K562 (cell line): Measurements from ENCODE around the gene RNASEH1. TPM values are rescaled to one million over a fixed set of nuclear protein-coding genes. Genes with fewer than 3 reads are reported as not detected.

Source experiments
- BRF1 ChIP-seq: IDR thresholded peaks from 3 replicates; pipeline ENCODE4 v1.6.1; 2011; ENCODE audit warnings: borderline replicate concordance, mild to moderate bottlenecking; ENCODE audit not compliant: insufficient read length; ENCODE audit errors: extremely low read depth
- CCNT2 ChIP-seq: IDR thresholded peaks from 2 replicates; pipeline ENCODE4 v1.6.1; 2011; ENCODE audit warnings: borderline replicate concordance, low read depth, mild to moderate bottlenecking, moderate library complexity, mixed read lengths, low read length; ENCODE audit not compliant: insufficient read length; ENCODE audit errors: extremely low read depth
- HMG20A ChIP-seq: fragments of 450-650 bp; formaldehyde crosslinking; conservative IDR thresholded peaks from 2 replicates; pipeline ENCODE4 v1.4.0; 2020; ENCODE audit warnings: mild to moderate bottlenecking, mixed read lengths
- ILK ChIP-seq: fragments of 450-650 bp; IDR thresholded peaks from 2 replicates; pipeline ENCODE4 v1.6.1; 2016; ENCODE audit warnings: missing genetic modification characterization, low read depth, mild to moderate bottlenecking, missing compliant biosample characterization, moderate library complexity, borderline replicate concordance
- MAZ ChIP-seq, 2 experiments: fragments of 450-650 bp in 1 of 2; sonication (generic) in 1 of 2; formaldehyde crosslinking; IDR thresholded peaks in 1 of 2; conservative IDR thresholded peaks in 1 of 2; 2 replicates each; pipeline versions ENCODE4 v1.4.0 to v1.5.0; 2020; ENCODE audit warnings: mild to moderate bottlenecking in 1 of 2, missing genetic modification reagents in 1 of 2
- MCM3 ChIP-seq: fragments of 450-650 bp; IDR thresholded peaks from 2 replicates; pipeline ENCODE4 v1.6.1; 2016
- MCM7 ChIP-seq, 2 experiments: fragments of 450-650 bp; IDR thresholded peaks; 2 replicates each; pipeline ENCODE4 v1.6.1; 2016 to 2018
- NFE2L1 ChIP-seq: fragments of 450-650 bp; IDR thresholded peaks from 2 replicates; pipeline ENCODE4 v1.6.1; 2016; ENCODE audit warnings: missing genetic modification characterization, low read depth, mild to moderate bottlenecking, missing compliant biosample characterization, moderate library complexity, borderline replicate concordance
- PCBP2 ChIP-seq: fragments of 200-400 bp; formaldehyde crosslinking; IDR thresholded peaks from 2 replicates; pipeline ENCODE4 v1.6.1; 2018; ENCODE audit warnings: low read length, low read depth, mild to moderate bottlenecking, moderate library complexity; ENCODE audit not compliant: poor library complexity, severe bottlenecking
- POLR2A ChIP-seq: fragments of 450-650 bp; conservative IDR thresholded peaks from 2 replicates; pipeline ENCODE4 v1.6.1; 2016
- RBM14 ChIP-seq: fragments of 200-400 bp; formaldehyde crosslinking; IDR thresholded peaks from 2 replicates; pipeline ENCODE4 v1.6.1; 2018; ENCODE audit warnings: low read depth, mild to moderate bottlenecking, low read length, moderate library complexity, borderline replicate concordance; ENCODE audit not compliant: insufficient read depth
- RHOXF2B ChIP-seq: fragments of 250-450 bp; sonication (Bioruptor Pico); conservative IDR thresholded peaks from 2 replicates; pipeline ENCODE4 v1.5.1; 2021
- TAF7 ChIP-seq: fragments of 450-650 bp; IDR thresholded peaks from 2 replicates; pipeline ENCODE4 v1.6.1; 2016; ENCODE audit warnings: missing genetic modification characterization, missing compliant biosample characterization
- ZBTB17 ChIP-seq: fragments of 450-650 bp; formaldehyde crosslinking; IDR thresholded peaks from 2 replicates; pipeline ENCODE4 v1.4.0; 2020; ENCODE audit warnings: mild to moderate bottlenecking
- ZC3H4 ChIP-seq: sonication (generic); formaldehyde crosslinking; IDR thresholded peaks from 2 replicates; pipeline ENCODE4 v1.9.0; 2021; ENCODE audit warnings: missing genetic modification reagents, borderline replicate concordance
- ZFX ChIP-seq: sonication (generic); formaldehyde crosslinking; IDR thresholded peaks from 2 replicates; pipeline ENCODE4 v1.8.0; 2022; ENCODE audit warnings: mild to moderate bottlenecking, missing genetic modification reagents, moderate library complexity
- ZNF197 ChIP-seq: fragments of 200-800 bp; sonication (Bioruptor generic); IDR thresholded peaks from 2 replicates; pipeline ENCODE4 v1.6.1; 2016; ENCODE audit warnings: low read depth, missing genetic modification characterization, missing compliant biosample characterization
- ZNF239 ChIP-seq: fragments of 250-450 bp; sonication (Bioruptor Pico); IDR thresholded peaks from 2 replicates; pipeline ENCODE4 v1.4.0; 2020; ENCODE audit warnings: mild to moderate bottlenecking
- ZNF347 ChIP-seq: fragments of 450-650 bp; formaldehyde crosslinking; IDR thresholded peaks from 2 replicates; pipeline ENCODE4 v1.4.0; 2020; ENCODE audit warnings: low read depth, mild to moderate bottlenecking, moderate library complexity
- polyA plus RNA-seq, 8 experiments: library from polyadenylated mRNA; depleted of rRNA in 4 of 8; stranded (reverse) in 5 of 8; unstranded in 3 of 8; fragments of >200 nt; fragmentation: Nextera tagmentation in 2 of 8; fragmentation: Illumina TruSeq in 1 of 8; extraction: Ambion mirVana in 2 of 8; extraction: Trizol in 1 of 8; gene quantifications; 2 replicates each; pipeline versions ENCODE4 v1.2.1 to v1.2.3, GENCODE V29; 2011 to 2014; ENCODE audit warnings: inconsistent platforms in 1 of 8, missing spikeins in 1 of 8
- total RNA-seq, 7 experiments: library from RNA; depleted of rRNA in 6 of 7; stranded (reverse); fragments of >200 nt in 6 of 7; fragmentation: Illumina TruSeq in 2 of 7; extraction: Trizol in 2 of 7; gene quantifications; 2 replicates each; pipeline versions ENCODE4 v1.2.1 to v1.2.3, GENCODE V29; 2011 to 2021; ENCODE audit warnings: low replicate concordance in 1 of 7
- TF ChIP-seq, protein P1 (sequence below): fragments of 450-650 bp; formaldehyde crosslinking; IDR thresholded peaks from 2 replicates; pipeline ENCODE4 v1.4.0; 2022; ENCODE audit warnings: missing genetic modification characterization
- TF ChIP-seq, protein P2 (sequence below): fragments of 200-400 bp; formaldehyde crosslinking; IDR thresholded peaks from 2 replicates; pipeline ENCODE4 v1.6.1; 2017; ENCODE audit warnings: mild to moderate bottlenecking, low read depth, low read length, moderate library complexity
- TF ChIP-seq, protein P3 (sequence below), 2 experiments: fragments of 250-450 bp in 1 of 2; fragments of 450-650 bp in 1 of 2; sonication (Bioruptor Pico) in 1 of 2; IDR thresholded peaks; 2 replicates each; pipeline versions ENCODE4 v1.6.1 to v1.8.0; 2016 to 2021; ENCODE audit warnings: mild to moderate bottlenecking in 2 of 2, moderate library complexity in 2 of 2, missing compliant biosample characterization in 1 of 2, missing genetic modification characterization in 1 of 2
- TF ChIP-seq, protein P4 (sequence below): sonication (generic); formaldehyde crosslinking; IDR thresholded peaks from 2 replicates; pipeline ENCODE4 v1.5.0; 2020; ENCODE audit warnings: missing genetic modification reagents

Gene RNASEH1
- total and polyA plus RNA-seq, 9 of the 15 experiments (the other 6 are each of a cell fraction or from before 2014, with no cell fraction given), result 25.7 to 47.5 (median 42.8) TPM

DNA sequence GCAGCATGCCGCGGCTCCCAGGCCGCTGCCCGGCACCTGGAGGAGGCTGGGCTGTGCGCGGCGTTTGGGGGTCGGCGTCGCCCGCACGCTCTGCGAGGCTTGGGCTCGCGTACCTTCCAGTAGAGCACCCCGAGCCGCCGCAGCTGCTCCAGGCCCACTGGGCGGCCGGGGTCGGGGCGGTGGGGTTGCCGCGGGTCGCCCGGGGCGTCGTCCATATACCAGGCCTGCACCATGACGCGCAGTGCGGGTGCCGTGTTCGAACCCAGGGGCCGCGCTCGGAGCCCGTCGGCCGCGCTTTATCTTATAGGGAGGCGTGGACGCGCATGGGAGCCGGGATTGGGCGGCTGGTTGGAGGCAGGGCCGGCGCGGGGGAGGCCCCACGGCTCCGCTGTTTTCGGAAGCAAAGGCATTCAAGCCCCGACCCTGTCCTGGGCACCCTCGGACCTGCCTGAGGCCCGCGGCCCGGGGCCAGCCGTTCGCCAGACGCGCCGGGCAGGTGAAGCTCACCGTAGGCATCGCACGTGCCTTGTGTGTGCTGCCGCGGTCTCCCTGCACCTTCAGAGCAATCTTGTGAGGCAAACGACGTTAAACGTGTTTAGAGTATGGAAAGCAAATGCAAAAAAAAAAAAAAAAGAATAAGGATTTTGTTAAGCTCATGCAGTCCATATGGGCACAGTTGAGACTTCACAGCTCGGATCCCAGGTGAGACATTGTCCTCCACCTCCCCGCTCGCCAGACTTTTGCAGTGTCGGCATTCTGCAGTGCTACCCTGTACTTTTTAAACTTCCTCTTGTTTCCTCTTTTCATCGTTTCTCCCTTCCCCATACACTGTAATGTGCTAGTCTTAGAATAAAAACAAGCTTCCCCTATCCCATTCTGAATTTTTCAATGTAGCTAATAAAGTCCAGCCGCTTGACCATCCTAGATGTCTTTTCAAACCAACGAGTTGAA, 38.6 kb downstream of the RNASEH1 start, which contains the start of gene ADI1 (continued):
- TF ChIP-seq, protein P1, sequence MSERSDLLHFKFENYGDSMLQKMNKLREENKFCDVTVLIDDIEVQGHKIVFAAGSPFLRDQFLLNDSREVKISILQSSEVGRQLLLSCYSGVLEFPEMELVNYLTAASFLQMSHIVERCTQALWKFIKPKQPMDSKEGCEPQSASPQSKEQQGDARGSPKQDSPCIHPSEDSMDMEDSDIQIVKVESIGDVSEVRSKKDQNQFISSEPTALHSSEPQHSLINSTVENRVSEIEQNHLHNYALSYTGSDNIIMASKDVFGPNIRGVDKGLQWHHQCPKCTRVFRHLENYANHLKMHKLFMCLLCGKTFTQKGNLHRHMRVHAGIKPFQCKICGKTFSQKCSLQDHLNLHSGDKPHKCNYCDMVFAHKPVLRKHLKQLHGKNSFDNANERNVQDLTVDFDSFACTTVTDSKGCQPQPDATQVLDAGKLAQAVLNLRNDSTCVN (CRISPR knock-in tag), result no peak
- no peak for TF ChIP-seq ZNF239 (CRISPR knock-in tag)
- no peak for TF ChIP-seq BRF1
- TF ChIP-seq, protein P2, sequence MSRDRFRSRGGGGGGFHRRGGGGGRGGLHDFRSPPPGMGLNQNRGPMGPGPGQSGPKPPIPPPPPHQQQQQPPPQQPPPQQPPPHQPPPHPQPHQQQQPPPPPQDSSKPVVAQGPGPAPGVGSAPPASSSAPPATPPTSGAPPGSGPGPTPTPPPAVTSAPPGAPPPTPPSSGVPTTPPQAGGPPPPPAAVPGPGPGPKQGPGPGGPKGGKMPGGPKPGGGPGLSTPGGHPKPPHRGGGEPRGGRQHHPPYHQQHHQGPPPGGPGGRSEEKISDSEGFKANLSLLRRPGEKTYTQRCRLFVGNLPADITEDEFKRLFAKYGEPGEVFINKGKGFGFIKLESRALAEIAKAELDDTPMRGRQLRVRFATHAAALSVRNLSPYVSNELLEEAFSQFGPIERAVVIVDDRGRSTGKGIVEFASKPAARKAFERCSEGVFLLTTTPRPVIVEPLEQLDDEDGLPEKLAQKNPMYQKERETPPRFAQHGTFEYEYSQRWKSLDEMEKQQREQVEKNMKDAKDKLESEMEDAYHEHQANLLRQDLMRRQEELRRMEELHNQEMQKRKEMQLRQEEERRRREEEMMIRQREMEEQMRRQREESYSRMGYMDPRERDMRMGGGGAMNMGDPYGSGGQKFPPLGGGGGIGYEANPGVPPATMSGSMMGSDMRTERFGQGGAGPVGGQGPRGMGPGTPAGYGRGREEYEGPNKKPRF, result no peak
- no peak for TF ChIP-seq NFE2L1 (tag)
- TF ChIP-seq MCM7 (IDR thresholded peaks at IDR 0.05), result no peak
- no peak for TF ChIP-seq ZBTB17
- TF ChIP-seq, protein P3, sequence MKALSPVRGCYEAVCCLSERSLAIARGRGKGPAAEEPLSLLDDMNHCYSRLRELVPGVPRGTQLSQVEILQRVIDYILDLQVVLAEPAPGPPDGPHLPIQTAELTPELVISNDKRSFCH (CRISPR knock-in tag; IDR thresholded peaks at IDR 0.05), result no peak
- TF ChIP-seq, protein P3 (tag; IDR thresholded peaks at IDR 0.05), result no peak
- TF ChIP-seq POLR2A, result peak; percentile 88
- no peak for TF ChIP-seq RHOXF2B
- no peak for TF ChIP-seq HMG20A (CRISPR knock-in tag)
- no peak for TF ChIP-seq ZNF347
- no peak for TF ChIP-seq MCM3
- no peak for TF ChIP-seq ZC3H4
- peak; percentile 49 for TF ChIP-seq CCNT2
- TF ChIP-seq PCBP2, result no peak
- TF ChIP-seq, protein P4, sequence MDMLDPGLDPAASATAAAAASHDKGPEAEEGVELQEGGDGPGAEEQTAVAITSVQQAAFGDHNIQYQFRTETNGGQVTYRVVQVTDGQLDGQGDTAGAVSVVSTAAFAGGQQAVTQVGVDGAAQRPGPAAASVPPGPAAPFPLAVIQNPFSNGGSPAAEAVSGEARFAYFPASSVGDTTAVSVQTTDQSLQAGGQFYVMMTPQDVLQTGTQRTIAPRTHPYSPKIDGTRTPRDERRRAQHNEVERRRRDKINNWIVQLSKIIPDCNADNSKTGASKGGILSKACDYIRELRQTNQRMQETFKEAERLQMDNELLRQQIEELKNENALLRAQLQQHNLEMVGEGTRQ (CRISPR knock-in tag), result no peak
- no peak for TF ChIP-seq TAF7
- 0 out of 2 replicates have a peak, but pooled peaks have one; percentile 4 for TF ChIP-seq RBM14
- TF ChIP-seq ZFX (CRISPR knock-in tag), result peak; percentile 98
- TF ChIP-seq MAZ (CRISPR knock-in tag; conservative IDR thresholded peaks at IDR 0.05 in 1 of 2, IDR thresholded peaks at IDR 0.05 in 1 of 2), result peak; percentile 41 to 79; a peak in 2 of 4 replicates
- TF ChIP-seq ILK (tag), result no peak
- TF ChIP-seq ZNF197 (CRISPR knock-in tag), result no peak
